Fibroblast of mammary gland (primary cell): ENCODE results near the gene FRMPD2.
"Not testable (repeated sequence)": the region's sequence is repeated elsewhere in the genome, so short reads cannot be mapped to it uniquely, and the experiment has no call there.

ENCODE experiments used
- DNase-seq: peaks from one replicate; pipeline ENCODE4 v3.0.0-alpha.2; 2010; ENCODE audit warnings: low read depth
- H3K4me3 ChIP-seq: 2 replicates; pipeline ENCODE4 v1.5.1; 2011; ENCODE audit warnings: low read depth, mild to moderate bottlenecking, low read length, moderate library complexity; ENCODE audit not compliant: control insufficient read depth
- CTCF ChIP-seq: conservative IDR thresholded peaks from 2 replicates; pipeline ENCODE4 v1.5.1; 2011; ENCODE audit warnings: low read depth, low read length, inconsistent platforms; ENCODE audit not compliant: control insufficient read depth, insufficient read depth

FRMPD2 gene

GRCh38 chr10:48249004-48249762 lies 25.3 kb downstream of the FRMPD2 start:
- H3K4me3 ChIP-seq = no peak overlapping the region
- DNase-seq = no peak
- no peak for TF ChIP-seq CTCF

- H3K4me3 ChIP-seq = no peak overlapping the region
- TF ChIP-seq CTCF = no peak
- DNase-seq = no peak
Measured at GRCh38 chr10:48248462-48248861, 26.0 kb downstream of the FRMPD2 start.

- no peak overlapping the region for H3K4me3 ChIP-seq
- no peak for TF ChIP-seq CTCF
- no peak for DNase-seq
Measured at GRCh38 chr10:48247680-48248079, 26.8 kb downstream of the FRMPD2 start.

- DNase-seq = no peak
- H3K4me3 ChIP-seq = no peak overlapping the region
- TF ChIP-seq CTCF = no peak
Measured at GRCh38 chr10:48246501-48246900, 28.0 kb downstream of the FRMPD2 start.

- no peak overlapping the region for H3K4me3 ChIP-seq
- no peak for TF ChIP-seq CTCF
- DNase-seq = no peak
Measured at GRCh38 chr10:48245977-48246376, 28.5 kb downstream of the FRMPD2 start.

- DNase-seq, H3K4me3 ChIP-seq: not testable (repeated sequence)
Measured at GRCh38 chr10:48243921-48244320, 30.6 kb downstream of the FRMPD2 start.

GRCh38 chr10:48243487-48243886 lies 31.0 kb downstream of the FRMPD2 start:
- TF ChIP-seq CTCF = no peak
- H3K4me3 ChIP-seq = no peak overlapping the region
- no peak for DNase-seq
